A549 treated with CORT108297 at 1 μM for 4 hours (cell line): ENCODE data around the gene CCR1. TPM values are rescaled to one million over a fixed set of nuclear protein-coding genes. Genes with fewer than 3 reads are reported as not detected.

Experiments used
- total RNA-seq: library from RNA; stranded (reverse); fragments of 200-300 nt; extraction: Qiagen RNA extraction; gene quantifications from 5 replicates; pipeline ENCODE4 v1.2.3, GENCODE V29; 2022

CCR1 gene
- not detected in 5 replicates for total RNA-seq

GRCh38 chr3:46208167-46208704 is at the start of gene CCR1:
Gene CCR1 (minus strand): TSS chr3:46208313. CDS start chr3:46204313, 4,000 bp downstream.

DNA sequence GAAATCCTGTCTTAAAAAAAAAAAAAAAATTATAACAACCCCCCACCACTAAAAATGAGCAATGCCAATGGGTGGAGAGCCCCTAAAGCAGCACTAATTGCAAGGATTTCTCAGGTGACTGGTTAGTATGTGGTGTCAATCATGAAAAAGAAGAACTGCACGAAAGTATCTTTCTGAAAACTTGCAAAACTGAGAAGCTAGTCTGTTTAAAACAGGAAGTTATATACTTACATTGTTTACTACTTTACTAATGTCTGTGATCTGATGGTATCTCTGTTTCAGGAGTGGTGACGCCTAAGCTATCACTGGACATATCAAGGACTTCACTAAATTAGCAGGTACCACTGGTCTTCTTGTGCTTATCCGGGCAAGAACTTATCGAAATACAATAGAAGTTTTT is 34.0 kb upstream of the CCR1 start, which contains the start of gene CCR3:
CCR3 (plus strand) TSS at position 341 of the 400 bp plus-strand sequence. CDS start 22,699 bp downstream, outside the sequence.

Other genes starting within 250 kb of the CCR1 start
- 4.3 to 5.8 TPM (median 4.9 TPM) in 5 replicates for gene FYCO1, start 212.5 kb downstream of the CCR1 start, total RNA-seq
- gene XCR1, start 180.8 kb downstream of the CCR1 start, total RNA-seq: not detected in 5 replicates
- gene CCR3, start 34.1 kb upstream of the CCR1 start, total RNA-seq: not detected in 5 replicates
- gene CCR2, start 145.8 kb upstream of the CCR1 start, total RNA-seq: not detected in 5 replicates
- not detected in 5 replicates for gene CCR5, start 162.6 kb upstream of the CCR1 start, total RNA-seq
- 0.03 to 0.39 TPM (median 0.24 TPM) in 5 replicates for gene CCRL2, start 198.9 kb upstream of the CCR1 start, total RNA-seq